SH-SY5Y (cell line): ENCODE results near the gene AGBL1.

Source experiments
- GATA2 ChIP-seq: IDR thresholded peaks from 2 replicates; pipeline ENCODE4 v1.6.1; 2011; ENCODE audit warnings: mild to moderate bottlenecking, low read depth, low read length
- GATA3 ChIP-seq: IDR thresholded peaks from 2 replicates; pipeline ENCODE4 v1.6.1; 2011; ENCODE audit warnings: low read depth, mild to moderate bottlenecking, low read length, moderate library complexity

DNA sequence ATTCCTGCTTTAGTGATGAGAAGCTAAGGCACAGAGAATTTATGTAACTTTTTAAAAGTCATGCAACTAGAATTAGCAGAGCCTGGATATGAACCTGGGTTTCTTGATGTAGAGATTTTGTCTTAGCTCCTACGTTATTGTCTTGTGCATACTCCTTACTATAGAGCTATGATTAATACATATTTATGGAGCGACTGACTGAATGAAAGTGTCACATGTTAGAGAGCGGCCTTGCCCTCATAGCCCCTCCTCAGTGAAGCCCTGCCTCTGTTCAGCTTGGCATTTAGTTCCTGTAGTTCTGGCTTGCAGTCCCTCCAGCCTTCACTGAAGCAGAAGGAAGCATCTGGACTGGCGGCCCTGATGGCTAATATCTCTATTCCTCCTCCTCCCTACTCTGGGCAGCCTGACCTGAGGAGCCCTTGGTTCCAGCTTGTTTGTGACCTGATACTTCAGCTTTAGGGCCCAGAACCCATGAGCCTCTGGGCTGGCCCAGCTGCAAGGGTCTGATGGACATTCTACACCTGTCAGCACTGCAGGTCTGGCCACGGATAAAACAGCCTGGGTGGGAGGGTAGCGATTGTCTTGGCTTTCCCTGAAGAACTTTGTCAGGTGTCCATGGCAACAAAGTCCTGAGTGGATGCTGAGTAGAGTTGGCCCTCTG is 13.4 kb upstream of the AGBL1 start:
- TF ChIP-seq GATA3 (no peak), GATA2 (no peak)
